GM12878 (cell line): Measurements from ENCODE around the gene CTAG1A. TPM values are rescaled to one million over a fixed set of nuclear protein-coding genes. Genes with fewer than 3 reads are reported as not detected.

ENCODE experiments used
- BCL3 ChIP-seq: IDR thresholded peaks from 2 replicates; pipeline ENCODE4 v1.6.1; 2011; ENCODE audit warnings: borderline replicate concordance, low read depth, mild to moderate bottlenecking, moderate library complexity, low read length; ENCODE audit not compliant: insufficient read depth, poor library complexity, severe bottlenecking
- FOXM1 ChIP-seq: IDR thresholded peaks from 2 replicates; pipeline ENCODE4 v1.6.1; 2012; ENCODE audit warnings: low read depth, mild to moderate bottlenecking, inconsistent platforms, low read length, moderate library complexity
- GABPA ChIP-seq: IDR thresholded peaks from 2 replicates; pipeline ENCODE4 v1.6.1; 2014; ENCODE audit warnings: antibody characterized with exemption, low read depth, mild to moderate bottlenecking, inconsistent platforms
- RUNX3 ChIP-seq: IDR thresholded peaks from 2 replicates; pipeline ENCODE4 v1.6.1; 2012; ENCODE audit warnings: low read length, inconsistent platforms
- SIX5 ChIP-seq: IDR thresholded peaks from 2 replicates; pipeline ENCODE4 v1.6.1; 2011; ENCODE audit warnings: mild to moderate bottlenecking, low read depth, low read length, moderate library complexity; ENCODE audit not compliant: severe bottlenecking
- USF2 ChIP-seq: IDR thresholded peaks from 2 replicates; pipeline ENCODE4 v1.6.1; 2011; ENCODE audit warnings: low read depth, low read length, improper control_type of control experiment, borderline replicate concordance
- ZBTB40 ChIP-seq: fragments of 450-650 bp; IDR thresholded peaks from 2 replicates; pipeline ENCODE4 v1.6.1; 2016; ENCODE audit warnings: mild to moderate bottlenecking, moderate library complexity, borderline replicate concordance
- ZNF274 ChIP-seq: IDR thresholded peaks from one replicate; pipeline ENCODE4 v1.8.0; 2011; ENCODE audit not compliant: insufficient read length, insufficient read depth
- polyA plus RNA-seq, 11 experiments: library from polyadenylated mRNA; depleted of rRNA in 4 of 11; unstranded in 6 of 11; stranded (reverse) in 5 of 11; fragments of >200 nt; fragmentation: Nextera tagmentation in 4 of 11; fragmentation: Illumina TruSeq in 1 of 11; extraction: Ambion mirVana in 4 of 11; extraction: Trizol in 1 of 11; gene quantifications; 1 replicate in 1 of 11; 2 replicates in 10 of 11; pipeline versions ENCODE4 v1.2.1 to v1.2.3, GENCODE V29; 2011 to 2016; ENCODE audit warnings: inconsistent platforms in 2 of 11, missing spikeins in 2 of 11, low read depth in 1 of 11
- total RNA-seq, 4 experiments: library from RNA; depleted of rRNA in 3 of 4; stranded (reverse); fragments of >200 nt in 3 of 4; fragmentation: Illumina TruSeq in 1 of 4; extraction: Trizol in 1 of 4; gene quantifications; 2 replicates each; pipeline versions ENCODE4 v1.2.1 to v1.2.3, GENCODE V29; 2013 to 2021

CTAG1A gene
- total and polyA plus RNA-seq, 10 of the 15 experiments (the other 5 are each of a cell fraction or from before 2014, with no cell fraction given): not detected

GRCh38 chrX:154593201-154593600 lies 8.3 kb downstream of the CTAG1A start (continued):
- no peak for TF ChIP-seq BCL3
- no peak for TF ChIP-seq USF2
- TF ChIP-seq GABPA: no peak
- TF ChIP-seq SIX5: no peak
- TF ChIP-seq ZNF274: no peak
- TF ChIP-seq ZBTB40: no peak
- TF ChIP-seq FOXM1: no peak
- no peak for TF ChIP-seq RUNX3
